ENCODE data around the gene RPS6KC1. TPM values are rescaled to one million over a fixed set of nuclear protein-coding genes. Genes with fewer than 3 reads are reported as not detected.
"Not testable (repeated sequence)": the region's sequence is repeated elsewhere in the genome, so short reads cannot be mapped to it uniquely, and the experiment has no call there.

The RPS6KC1 gene
- total RNA-seq, 1 donor from 2014 or later = 25.6 TPM

GRCh38 chr1:213094446-213094845 is 43.4 kb downstream of the RPS6KC1 start:
- H3K79me2 ChIP-seq (ENCODE audit: insufficient read depth, low read length) = no peaks in the 10 kb centered on the region
- Mint-ChIP-seq H3K36me3 (ENCODE audit: low read depth, unreplicated experiment) (peaks cover 19% of the 10 kb centered on the region), H3K4me3 (ENCODE audit: unreplicated experiment) (no peak overlapping the region), H3K27me3 (ENCODE audit: low read depth, unreplicated experiment) (no peaks in the 10 kb centered on the region), H3K4me1 (ENCODE audit: low read depth, unreplicated experiment) (no peaks in the 10 kb centered on the region), H3K9me3 (ENCODE audit: unreplicated experiment) (peaks cover 3% of the 10 kb centered on the region), H3K27ac (ENCODE audit: unreplicated experiment) (no peak overlapping the region)
- H3K9ac ChIP-seq (ENCODE audit: low read length) = no peak overlapping the region
- DNase-seq (ENCODE audit: low read depth) (no peak), FAIRE-seq (no peak)
- no peak overlapping the region for H3K4me2 ChIP-seq (ENCODE audit: low read length)
- H3K36me3 ChIP-seq (ENCODE audit: insufficient read depth, low read length) = peaks cover 5% of the 10 kb centered on the region
- no peaks in the 10 kb centered on the region for H3K9me3 ChIP-seq (ENCODE audit: insufficient read depth, low read depth, low read length)
- no peaks in the 10 kb centered on the region for H3K27me3 ChIP-seq (ENCODE audit: insufficient read depth, low read length)
- H4K20me1 ChIP-seq (ENCODE audit: insufficient read depth, low read length) = peaks cover 3% of the 10 kb centered on the region
- H3K4me1 ChIP-seq (ENCODE audit: insufficient read depth, low read length) = no peaks in the 10 kb centered on the region
- TF ChIP-seq EZH2 (IDR thresholded peaks at IDR 0.05; ENCODE audit: insufficient read depth, low read length) (no peak), CTCF (IDR thresholded peaks at IDR 0.05; ENCODE audit: insufficient read depth, low read depth, low read length) (no peak)
- H3K27ac ChIP-seq (ENCODE audit: low read depth, low read length) = no peak overlapping the region
- H3K4me3 ChIP-seq (ENCODE audit: insufficient read depth, low read depth, low read length) = no peak overlapping the region
- no peak overlapping the region for H2AFZ ChIP-seq (ENCODE audit: low read depth, low read length)

GRCh38 chr1:213095467-213095866 is 44.4 kb downstream of the RPS6KC1 start:
- Mint-ChIP-seq H3K27ac (ENCODE audit: unreplicated experiment) (no peak overlapping the region), H3K4me1 (ENCODE audit: low read depth, unreplicated experiment) (no peaks in the 10 kb centered on the region), H3K4me3 (ENCODE audit: unreplicated experiment) (no peak overlapping the region), H3K9me3 (ENCODE audit: unreplicated experiment) (peaks cover 3% of the 10 kb centered on the region), H3K27me3 (ENCODE audit: low read depth, unreplicated experiment) (no peaks in the 10 kb centered on the region), H3K36me3 (ENCODE audit: low read depth, unreplicated experiment) (peaks cover 19% of the 10 kb centered on the region)
- Histone ChIP-seq H3K4me1 (ENCODE audit: insufficient read depth, low read length) (no peaks in the 10 kb centered on the region), H3K4me3 (ENCODE audit: insufficient read depth, low read depth, low read length) (no peak overlapping the region), H3K79me2 (ENCODE audit: insufficient read depth, low read length) (no peaks in the 10 kb centered on the region), H3K9me3 (ENCODE audit: insufficient read depth, low read depth, low read length) (no peaks in the 10 kb centered on the region), H3K27me3 (ENCODE audit: insufficient read depth, low read length) (no peaks in the 10 kb centered on the region), H3K27ac (ENCODE audit: low read depth, low read length) (no peak overlapping the region), H3K9ac (ENCODE audit: low read length) (no peak overlapping the region), H3K4me2 (ENCODE audit: low read length) (no peak overlapping the region), H2AFZ (ENCODE audit: low read depth, low read length) (no peak overlapping the region), H4K20me1 (ENCODE audit: insufficient read depth, low read length) (peaks cover 3% of the 10 kb centered on the region), H3K36me3 (ENCODE audit: insufficient read depth, low read length) (peaks cover 5% of the 10 kb centered on the region)
- TF ChIP-seq CTCF (IDR thresholded peaks at IDR 0.05; ENCODE audit: insufficient read depth, low read depth, low read length) (no peak), EZH2 (IDR thresholded peaks at IDR 0.05; ENCODE audit: insufficient read depth, low read length) (no peak)
- DNase-seq (ENCODE audit: low read depth) (no peak), FAIRE-seq (no peak)

GRCh38 chr1:213099682-213100399 is 48.8 kb downstream of the RPS6KC1 start:
- H3K4me1 ChIP-seq (ENCODE audit: insufficient read depth, low read length) = no peaks in the 10 kb centered on the region
- no peak for DNase-seq (ENCODE audit: low read depth)
- Mint-ChIP-seq H3K9me3 (ENCODE audit: unreplicated experiment) (peaks cover 3% of the 10 kb centered on the region), H3K27me3 (ENCODE audit: low read depth, unreplicated experiment) (no peaks in the 10 kb centered on the region), H3K27ac (ENCODE audit: unreplicated experiment) (no peak overlapping the region), H3K36me3 (ENCODE audit: low read depth, unreplicated experiment) (peaks cover 19% of the 10 kb centered on the region), H3K4me1 (ENCODE audit: low read depth, unreplicated experiment) (no peaks in the 10 kb centered on the region), H3K4me3 (ENCODE audit: unreplicated experiment) (no peak overlapping the region)
- peaks cover 3% of the 10 kb centered on the region for H3K36me3 ChIP-seq (ENCODE audit: insufficient read depth, low read length)
- FAIRE-seq = no peak
- H3K4me3 ChIP-seq (ENCODE audit: insufficient read depth, low read depth, low read length) = no peak overlapping the region
- no peak overlapping the region for H3K4me2 ChIP-seq (ENCODE audit: low read length)
- peaks cover 7% of the 10 kb centered on the region for H4K20me1 ChIP-seq (ENCODE audit: insufficient read depth, low read length)
- H3K79me2 ChIP-seq (ENCODE audit: insufficient read depth, low read length) = peaks cover 5% of the 10 kb centered on the region
- H3K27ac ChIP-seq (ENCODE audit: low read depth, low read length) = no peak overlapping the region
- H3K9me3 ChIP-seq (ENCODE audit: insufficient read depth, low read depth, low read length) = no peaks in the 10 kb centered on the region
- H2AFZ ChIP-seq (ENCODE audit: low read depth, low read length) = no peak overlapping the region
- H3K27me3 ChIP-seq (ENCODE audit: insufficient read depth, low read length) = no peaks in the 10 kb centered on the region
- no peak overlapping the region for H3K9ac ChIP-seq (ENCODE audit: low read length)
- no peak for TF ChIP-seq CTCF (IDR thresholded peaks at IDR 0.05; ENCODE audit: insufficient read depth, low read depth, low read length)
- TF ChIP-seq EZH2 (IDR thresholded peaks at IDR 0.05; ENCODE audit: insufficient read depth, low read length) = no peak

GRCh38 chr1:213100565-213100964 is 49.5 kb downstream of the RPS6KC1 start:
- not testable (repeated sequence) for H3K4me3 ChIP-seq (ENCODE audit: insufficient read depth, low read depth, low read length); H3K27me3 Mint-ChIP-seq (ENCODE audit: low read depth, unreplicated experiment); H3K9me3 Mint-ChIP-seq (ENCODE audit: unreplicated experiment); H3K4me2 ChIP-seq (ENCODE audit: low read length); H4K20me1 ChIP-seq (ENCODE audit: insufficient read depth, low read length); FAIRE-seq; H3K27ac ChIP-seq (ENCODE audit: low read depth, low read length); H3K4me1 Mint-ChIP-seq (ENCODE audit: low read depth, unreplicated experiment); H3K36me3 ChIP-seq (ENCODE audit: insufficient read depth, low read length); H3K79me2 ChIP-seq (ENCODE audit: insufficient read depth, low read length); H3K9ac ChIP-seq (ENCODE audit: low read length); H3K27me3 ChIP-seq (ENCODE audit: insufficient read depth, low read length); DNase-seq (ENCODE audit: low read depth); H3K27ac Mint-ChIP-seq (ENCODE audit: unreplicated experiment); H3K4me1 ChIP-seq (ENCODE audit: insufficient read depth, low read length); H3K4me3 Mint-ChIP-seq (ENCODE audit: unreplicated experiment); H3K9me3 ChIP-seq (ENCODE audit: insufficient read depth, low read depth, low read length); H2AFZ ChIP-seq (ENCODE audit: low read depth, low read length)
- H3K36me3 Mint-ChIP-seq (ENCODE audit: low read depth, unreplicated experiment) = peaks cover 19% of the 10 kb centered on the region

Data from astrocyte (in vitro differentiated cells and primary cell).